HG03457 (cell line): ENCODE data around the gene DPAGT1.
"Not testable (repeated sequence)": the region's sequence is repeated elsewhere in the genome, so short reads cannot be mapped to it uniquely, and the experiment has no call there.

Experiments
- ATAC-seq: cut with Tn5 transposase; IDR thresholded peaks from one replicate; pipeline ENCODE4 v1.9.1; 2021; ENCODE audit warnings: moderate number of reproducible peaks; ENCODE audit not compliant: unreplicated experiment

DPAGT1 gene

DNA sequence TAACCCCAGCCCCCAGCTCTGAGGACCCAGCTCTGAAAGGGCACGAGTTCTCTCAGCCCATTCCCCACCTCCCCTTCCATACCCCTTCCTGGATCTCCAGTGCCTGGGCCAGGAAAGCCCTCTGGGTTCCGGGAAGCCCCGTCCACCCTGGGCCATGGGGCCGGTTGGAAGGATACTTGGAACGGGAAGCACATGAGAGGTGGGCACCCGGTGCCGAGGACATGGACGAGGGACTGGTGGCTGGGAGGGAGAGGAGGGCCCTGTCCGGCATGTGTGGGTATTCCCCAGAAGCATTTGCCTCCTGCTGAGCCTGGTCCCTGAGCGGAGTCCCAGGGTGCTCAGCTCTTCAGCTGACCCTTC is 14.6 kb upstream of the DPAGT1 start:
- ATAC-seq: no peak

DNA sequence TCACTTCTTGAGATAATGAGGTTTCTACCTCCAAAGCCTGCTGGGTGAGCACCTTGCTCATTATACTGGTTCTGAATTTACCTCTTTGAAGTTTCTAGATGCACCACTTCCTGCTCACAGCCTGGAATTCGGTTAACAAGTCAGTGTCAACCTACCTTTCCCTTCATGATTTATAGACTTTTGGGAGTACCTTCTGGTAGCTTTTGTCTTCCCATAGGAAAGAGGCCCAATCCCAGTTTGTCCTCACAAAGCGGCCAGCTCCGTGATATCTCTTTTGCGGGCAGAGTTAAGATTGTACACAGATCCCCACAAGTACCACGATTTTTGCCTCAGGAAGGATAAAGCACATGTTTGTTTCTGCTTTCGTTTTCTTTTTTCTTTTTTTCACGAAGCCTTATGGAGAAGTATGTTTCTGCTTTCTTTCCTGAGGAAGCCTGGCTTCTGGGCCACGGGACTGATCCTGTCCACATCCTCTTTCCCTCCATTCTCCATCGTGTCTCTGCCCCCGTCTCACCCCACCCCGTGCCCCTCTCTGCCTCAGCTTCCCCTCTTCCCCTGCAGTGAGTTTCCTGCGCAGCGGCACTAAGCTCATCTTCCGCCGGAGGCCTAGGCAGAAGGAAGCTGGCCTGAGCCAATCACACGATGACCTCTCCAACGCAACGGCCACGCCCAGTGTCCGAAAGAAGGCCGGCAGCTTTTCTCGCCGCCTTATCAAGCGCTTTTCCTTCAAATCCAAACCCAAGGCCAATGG is 14.0 kb upstream of the DPAGT1 start:
- no peak for ATAC-seq

DNA sequence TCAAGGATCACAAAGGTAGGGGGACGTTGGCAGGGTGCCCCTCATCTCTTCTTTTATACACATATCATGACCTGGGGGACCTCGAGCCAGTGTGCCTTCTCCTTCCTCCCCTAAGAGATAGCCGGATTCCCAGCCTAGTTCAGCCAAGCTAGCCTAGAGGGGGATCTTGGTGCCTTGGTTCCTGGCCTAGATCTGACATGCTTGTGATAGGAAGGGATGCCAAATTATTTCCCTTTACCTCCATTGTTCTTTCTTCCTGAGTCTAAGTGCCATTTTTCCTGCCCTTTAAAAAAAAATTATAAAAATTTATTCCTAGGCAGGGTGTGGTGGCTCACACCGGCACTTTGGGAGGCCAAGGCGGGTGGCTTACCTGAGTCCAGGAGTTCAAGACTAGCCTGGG is 12.7 kb upstream of the DPAGT1 start:
- no peak for ATAC-seq

DNA sequence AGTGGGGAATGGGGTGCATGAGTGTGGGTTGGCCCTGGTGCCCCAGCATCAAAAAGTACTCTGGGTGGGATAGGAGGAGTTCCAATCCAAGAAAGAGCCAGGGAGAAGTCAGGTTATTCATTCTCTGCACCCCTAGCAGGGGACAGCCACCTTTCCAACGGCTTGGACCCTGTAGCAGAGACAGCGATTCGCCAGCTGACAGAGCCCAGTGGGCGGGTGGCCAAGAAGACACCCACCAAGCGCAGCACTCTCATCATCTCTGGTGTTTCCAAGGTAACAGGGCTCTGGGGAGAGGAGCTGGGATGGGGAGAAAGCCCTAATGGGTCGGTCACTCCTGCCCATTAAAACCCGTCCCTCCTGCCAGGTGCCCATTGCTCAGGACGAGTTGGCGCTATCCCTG is 12.1 kb upstream of the DPAGT1 start:
- no peak for ATAC-seq

DNA sequence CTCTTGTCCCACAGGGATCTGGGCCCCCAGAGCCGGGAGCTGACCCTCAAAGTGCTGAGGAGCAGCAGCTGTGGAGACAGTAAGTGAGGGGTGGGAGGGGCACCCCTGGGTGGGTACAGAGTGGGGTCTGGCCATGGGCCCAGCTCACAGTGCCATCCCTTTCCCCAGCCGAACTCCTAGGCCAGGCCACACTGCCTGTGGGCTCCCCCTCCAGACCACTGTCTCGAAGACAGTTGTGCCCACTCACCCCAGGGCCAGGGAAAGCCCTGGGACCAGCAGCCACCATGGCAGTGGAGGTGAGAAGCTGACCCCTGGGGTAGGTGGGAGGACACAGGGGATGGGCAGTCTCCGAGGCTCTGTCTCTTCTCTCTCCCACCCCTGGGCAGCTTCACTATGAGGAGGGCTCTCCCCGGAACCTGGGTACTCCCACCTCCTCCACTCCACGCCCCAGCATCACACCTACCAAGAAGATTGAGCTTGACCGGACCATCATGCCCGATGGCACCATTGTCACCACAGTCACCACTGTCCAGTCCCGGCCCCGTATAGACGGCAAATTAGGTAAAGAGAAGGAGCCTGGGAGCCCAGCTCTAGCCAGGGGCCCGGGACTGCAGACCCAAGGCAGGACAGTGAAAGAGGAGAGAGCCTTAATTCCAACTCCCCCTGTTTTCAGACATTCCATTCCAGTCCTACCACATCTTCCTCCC is 10.8 kb upstream of the DPAGT1 start:
- ATAC-seq: no peak

DNA sequence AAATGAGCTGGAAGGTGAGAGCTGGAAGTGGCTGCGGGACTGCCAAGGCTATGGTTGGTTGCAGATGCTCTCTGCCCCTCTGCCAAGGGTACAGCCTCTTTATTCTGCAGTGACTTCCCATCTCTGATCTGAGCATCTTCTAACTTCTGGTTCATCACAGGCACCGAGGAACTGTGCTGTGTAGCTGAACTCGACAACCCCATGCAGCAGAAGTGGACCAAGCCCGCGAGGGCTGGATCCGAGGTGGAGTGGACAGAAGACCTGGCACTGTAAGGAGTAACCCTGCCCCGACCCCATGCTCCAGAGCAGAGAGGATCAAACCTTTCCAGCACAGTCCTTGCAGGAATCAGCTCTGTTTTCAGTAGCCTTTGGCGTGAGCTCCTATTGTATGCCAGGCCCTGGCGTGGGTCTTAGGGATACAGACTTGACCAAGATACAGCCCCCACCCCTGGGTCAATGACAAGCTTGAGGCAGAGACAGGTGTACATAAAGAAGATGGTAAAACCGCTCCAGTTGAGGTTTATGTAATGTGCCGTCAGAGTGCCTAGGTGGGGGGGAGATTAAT is 9.8 kb upstream of the DPAGT1 start:
- ATAC-seq: no peak

DNA sequence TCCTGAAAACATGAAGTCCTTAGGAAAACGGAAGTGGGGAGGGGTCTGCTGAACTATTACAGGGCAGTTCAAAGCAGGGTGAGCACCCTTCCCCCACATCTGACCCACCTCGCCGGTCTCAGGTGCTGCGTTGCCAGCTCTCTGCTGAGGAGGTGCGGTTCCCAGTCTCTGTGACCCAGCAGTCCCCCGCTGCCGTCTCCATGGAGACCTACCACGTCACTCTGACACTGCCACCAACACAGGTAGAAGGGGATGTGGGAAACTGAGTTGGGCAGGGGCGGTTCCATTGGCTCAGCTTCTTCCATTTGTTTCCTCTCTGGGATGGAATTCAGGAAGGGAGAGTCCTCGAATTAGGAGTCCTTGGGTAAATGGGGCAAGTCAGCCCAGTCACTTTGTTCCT is 8.8 kb upstream of the DPAGT1 start:
- ATAC-seq: no peak

DNA sequence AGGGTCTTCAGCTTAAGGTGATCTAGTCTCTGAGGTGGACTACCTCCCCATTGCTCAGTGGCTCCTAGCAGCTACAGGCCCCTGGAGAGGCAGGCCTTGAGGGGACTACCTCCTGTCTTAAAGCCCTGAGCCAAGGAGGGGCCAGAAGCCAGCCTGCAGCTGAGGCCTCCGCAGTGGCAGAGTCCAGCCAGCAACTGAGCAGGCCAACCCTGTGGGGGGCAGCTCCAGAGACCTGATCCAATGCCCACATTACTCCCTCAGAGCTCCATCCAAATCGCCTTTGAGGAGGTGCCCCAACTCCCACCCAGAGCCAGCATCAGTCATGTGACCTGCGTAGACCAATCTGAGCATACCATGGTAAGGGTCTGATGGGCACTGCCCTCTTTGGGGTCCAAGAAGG is 8.2 kb upstream of the DPAGT1 start:
- no peak for ATAC-seq

DNA sequence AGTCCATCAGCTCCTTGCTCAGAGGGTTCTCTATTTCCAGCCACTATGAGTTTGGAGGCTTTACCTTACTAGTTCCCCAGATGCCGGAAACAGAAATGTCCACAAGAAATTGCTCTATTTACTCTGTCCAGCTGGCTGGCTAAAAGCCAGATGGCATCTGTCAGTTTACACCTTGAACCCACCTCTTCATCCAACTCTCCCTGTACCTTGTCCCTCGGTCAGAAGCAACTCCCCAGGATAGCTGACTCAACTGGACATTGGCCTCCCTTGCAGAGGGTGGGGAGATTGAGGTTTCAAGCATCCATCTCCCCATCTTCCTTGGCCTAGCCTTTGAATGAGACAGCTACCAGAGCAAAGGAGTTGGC is 7.2 kb upstream of the DPAGT1 start:
- no peak for ATAC-seq

DNA sequence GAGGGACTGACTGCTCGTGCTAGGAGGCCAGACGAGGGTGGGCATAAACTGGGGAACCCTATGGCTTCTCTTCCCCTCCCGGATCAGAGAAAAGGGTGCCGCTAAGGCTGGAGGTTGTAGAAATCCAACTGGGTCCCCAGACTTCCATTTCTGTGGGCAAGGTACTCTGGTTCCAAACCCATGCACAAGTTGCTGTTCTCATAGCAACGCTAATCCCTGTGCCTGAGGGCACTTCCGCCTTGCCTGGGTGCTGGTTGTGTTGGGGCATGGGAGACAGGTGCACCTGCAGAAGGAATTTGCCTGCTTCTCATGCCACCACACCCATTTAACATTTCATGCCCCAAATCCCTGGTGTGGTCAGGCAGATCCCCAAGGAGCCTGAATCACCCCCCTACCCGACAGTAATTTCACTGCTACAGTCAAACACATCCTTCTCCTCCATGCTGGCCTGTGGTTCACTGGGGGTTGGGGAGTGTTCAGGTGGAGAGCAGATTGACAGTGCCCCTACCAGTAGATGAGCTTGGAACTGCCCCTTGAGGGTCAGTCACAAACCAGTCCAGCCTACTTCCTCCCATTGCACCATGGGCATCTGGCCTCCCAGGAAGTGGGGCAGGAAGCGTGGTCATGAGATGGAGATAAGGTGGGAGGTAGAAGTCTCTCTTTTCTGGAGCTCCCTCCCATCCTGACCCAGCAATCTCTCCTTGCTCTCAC is 6.6 kb upstream of the DPAGT1 start:
- no peak for ATAC-seq

DNA sequence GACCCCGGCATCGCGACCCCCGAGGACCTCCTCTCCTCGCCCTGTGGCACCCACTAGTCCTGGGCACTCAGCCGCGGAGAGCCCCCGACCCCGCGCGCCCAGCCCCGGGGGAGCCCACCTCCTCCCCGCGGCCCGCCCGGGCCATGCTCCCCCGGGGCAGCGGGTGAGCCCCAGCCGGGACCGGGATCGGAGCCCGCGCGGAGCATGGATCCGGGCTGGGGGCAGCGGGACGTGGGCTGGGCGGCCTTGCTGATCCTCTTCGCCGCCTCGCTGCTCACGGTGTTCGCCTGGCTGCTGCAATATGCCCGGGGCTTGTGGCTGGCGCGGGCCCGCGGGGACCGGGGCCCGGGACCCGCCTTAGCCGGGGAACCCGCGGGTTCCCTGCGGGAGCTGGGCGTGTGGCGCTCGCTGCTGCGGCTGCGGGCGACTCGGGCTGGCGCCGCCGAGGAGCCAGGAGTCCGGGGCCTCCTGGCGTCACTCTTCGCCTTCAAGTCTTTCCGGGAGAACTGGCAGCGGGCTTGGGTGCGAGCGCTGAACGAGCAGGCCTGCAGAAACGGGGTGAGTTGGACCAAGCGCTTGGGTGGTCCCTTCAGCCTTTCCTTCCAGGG is 6.0 kb upstream of the DPAGT1 start:
- ATAC-seq: no peak

DNA sequence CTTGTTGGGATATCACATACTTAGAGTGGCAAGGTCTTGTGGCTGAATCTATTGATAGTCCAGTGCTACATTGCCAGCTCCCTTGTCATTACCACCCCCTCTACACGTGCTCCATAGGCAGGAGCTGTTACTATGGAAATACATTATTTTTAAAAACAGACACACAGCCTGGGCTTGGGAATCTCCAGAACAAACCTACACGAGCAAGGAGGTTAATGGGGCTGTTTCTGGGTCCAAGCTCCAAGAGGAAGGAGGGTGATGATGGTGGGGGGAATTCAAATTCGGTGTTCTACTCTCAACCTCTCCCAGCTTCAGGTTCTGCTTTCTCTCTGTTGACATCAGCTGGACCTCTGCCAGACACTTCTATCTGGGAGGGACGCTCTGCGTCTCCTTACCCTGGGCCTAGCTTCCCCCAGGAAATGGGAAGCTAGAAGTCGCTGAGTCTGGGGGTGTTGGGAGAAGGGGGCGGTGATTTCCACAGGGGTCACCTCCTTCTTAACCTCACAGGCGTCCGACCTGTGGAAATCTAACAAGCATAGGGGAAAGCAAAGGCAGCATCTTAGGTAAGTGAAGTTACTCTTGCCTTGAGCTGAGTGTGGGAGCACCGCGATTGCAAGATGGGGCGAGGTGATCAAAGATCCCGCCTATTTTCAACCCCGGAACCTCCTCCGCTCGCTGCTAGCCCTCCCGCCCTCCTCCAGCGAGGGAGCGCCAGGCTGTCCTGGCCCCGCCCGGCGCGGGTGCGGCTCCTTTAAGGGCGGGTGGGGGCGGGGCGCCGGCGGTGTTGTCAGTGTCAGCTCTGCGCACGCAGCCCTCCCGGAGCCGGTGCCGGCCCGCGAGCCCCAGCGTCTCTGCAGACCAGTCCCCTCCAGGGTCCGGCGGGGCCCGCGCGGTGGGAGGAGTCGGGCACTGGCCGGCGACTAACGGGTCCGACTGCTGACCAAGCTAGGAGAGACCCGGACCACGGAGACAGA is 5.2 kb upstream of the DPAGT1 start, which contains the start of gene C2CD2L:
C2CD2L (plus strand) TSS at position 781 of the 974 bp plus-strand sequence. CDS start 398 bp downstream, outside the sequence.
- no peak for ATAC-seq

DNA sequence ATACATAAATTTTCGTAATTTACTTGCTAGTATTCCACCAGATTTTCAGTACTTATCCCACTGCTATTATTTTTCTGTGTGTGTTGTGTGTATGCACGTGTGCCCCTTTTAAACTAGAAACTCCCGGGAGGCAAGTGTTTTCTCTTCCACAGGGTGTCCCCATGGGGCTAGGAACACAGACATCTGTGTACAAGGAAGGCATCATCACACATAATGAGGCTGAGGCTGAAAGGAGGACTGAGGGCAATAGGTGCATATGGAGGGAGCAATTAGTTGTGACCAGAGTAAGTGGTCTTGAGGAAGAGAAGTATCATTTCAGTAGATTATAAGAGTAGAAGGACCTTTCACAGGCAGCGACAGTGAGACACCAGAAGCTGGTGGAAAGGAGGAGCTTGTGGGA is 2.1 kb upstream of the DPAGT1 start:
- ATAC-seq: no peak

DNA sequence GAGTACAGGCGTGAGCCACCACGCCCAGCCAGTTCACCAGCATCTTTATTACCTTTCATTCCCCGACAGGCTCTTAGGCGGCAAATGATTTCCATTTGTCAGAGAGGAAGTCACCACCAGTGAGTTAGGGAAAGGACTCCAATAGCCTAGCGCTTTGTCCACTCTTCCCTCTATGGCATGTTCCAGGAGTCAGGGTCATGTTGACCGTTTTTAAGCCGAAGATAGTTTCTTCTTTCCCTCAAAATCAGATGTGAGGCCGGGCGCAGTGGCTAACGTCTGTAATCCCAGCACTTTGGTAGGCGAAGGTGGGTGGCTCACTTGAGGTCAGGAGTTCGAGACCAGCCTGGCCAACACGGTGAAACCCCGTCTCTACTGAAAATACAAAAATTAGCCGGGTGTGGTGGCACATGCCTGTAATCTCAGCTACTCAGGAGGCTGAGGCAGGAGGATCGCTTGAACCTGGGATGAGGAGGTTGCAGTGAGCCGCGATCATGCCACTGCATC is 1.6 kb upstream of the DPAGT1 start:
- not testable (repeated sequence) for ATAC-seq

DNA sequence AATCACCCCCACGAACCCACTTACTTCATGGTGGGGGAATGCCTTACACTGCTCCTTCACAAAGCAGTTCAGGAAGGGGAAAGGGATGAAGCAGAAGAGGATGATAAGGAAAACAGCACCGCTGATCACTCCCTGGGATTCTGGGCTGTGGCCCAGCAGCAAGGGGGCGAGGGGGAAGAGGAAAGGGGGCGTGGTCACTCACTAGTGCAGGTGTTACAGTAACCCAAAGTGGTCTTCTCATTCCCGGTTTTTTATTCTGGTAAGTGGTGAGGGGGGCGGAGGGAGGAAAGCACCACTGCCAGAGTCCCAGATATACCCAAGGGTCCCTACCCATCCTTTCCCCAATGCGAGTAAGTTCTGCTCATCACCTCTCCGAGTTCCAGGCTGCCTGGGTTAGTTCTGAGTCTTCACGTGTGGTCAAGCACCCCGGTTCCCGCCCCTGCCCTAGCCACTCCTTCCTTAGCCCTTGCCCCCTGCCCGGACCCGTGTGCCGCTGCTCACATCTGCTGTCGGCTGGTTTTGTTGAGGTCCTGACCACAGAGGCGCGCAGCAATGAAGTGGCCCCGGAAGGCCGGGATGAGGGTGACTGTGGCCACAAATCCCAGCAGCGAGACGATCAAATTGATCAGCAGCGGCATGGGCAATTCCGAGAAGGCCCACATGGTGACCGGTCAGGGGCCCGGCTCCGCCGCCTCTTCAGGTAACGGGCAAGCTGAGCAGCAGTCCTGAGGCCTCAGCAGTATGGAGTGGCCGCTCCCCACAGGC is 477 bp downstream of the DPAGT1 start:
- ATAC-seq: peak; percentile 24

DNA sequence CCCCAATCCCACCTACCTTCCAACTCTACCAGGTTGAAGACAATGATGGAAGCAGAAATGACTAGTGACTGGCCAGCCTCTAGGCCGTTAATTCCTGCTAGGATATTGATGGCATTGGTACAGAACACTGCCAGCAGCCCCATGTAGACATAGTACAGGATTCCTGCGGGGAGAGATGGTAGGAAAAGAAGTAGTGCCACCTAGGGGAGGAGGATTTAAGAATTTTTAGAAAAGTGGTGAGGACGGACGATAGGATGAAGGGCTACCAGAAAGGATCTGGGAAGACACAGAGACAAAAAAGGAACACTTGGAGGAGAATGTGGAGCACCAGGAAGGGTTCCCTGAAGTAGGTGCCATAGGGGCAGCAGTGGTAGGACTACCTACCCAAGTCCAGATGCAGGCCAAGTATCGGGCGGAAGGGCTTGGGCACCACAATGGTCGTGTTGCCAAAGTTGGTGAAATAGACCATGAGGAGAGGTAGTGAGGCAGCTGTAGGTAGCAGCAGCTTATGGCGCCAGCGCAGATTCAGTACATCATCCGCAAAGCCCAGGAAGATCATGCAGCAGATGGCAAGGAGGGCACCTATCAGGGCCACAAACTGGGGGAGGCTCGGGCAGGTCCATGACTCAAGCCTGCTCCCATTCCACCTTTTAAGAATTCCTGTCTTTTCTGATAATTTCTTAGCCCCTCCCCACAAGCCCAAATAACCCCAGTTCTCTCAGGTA is 1.2 kb downstream of the DPAGT1 start:
- no peak for ATAC-seq

DNA sequence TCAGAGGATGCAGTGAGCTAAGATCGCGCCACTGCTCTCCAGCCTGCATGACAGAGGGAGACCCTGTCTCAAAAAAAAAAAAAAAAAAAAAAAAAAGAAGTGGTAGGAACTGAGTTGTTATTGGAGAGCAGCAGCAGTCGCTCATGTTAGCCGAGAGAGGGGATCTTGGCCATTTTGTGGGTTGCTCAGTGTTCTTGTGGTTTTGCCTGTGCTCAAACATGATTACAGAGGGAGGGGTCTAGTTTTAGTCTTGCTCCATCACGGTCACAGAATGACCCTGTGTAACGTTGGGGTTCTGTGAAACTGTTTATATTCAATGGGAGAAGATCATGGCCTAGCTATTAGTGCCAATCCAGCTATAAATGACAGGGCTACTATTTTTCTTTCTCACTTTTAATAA is 1.9 kb downstream of the DPAGT1 start:
- no peak for ATAC-seq

DNA sequence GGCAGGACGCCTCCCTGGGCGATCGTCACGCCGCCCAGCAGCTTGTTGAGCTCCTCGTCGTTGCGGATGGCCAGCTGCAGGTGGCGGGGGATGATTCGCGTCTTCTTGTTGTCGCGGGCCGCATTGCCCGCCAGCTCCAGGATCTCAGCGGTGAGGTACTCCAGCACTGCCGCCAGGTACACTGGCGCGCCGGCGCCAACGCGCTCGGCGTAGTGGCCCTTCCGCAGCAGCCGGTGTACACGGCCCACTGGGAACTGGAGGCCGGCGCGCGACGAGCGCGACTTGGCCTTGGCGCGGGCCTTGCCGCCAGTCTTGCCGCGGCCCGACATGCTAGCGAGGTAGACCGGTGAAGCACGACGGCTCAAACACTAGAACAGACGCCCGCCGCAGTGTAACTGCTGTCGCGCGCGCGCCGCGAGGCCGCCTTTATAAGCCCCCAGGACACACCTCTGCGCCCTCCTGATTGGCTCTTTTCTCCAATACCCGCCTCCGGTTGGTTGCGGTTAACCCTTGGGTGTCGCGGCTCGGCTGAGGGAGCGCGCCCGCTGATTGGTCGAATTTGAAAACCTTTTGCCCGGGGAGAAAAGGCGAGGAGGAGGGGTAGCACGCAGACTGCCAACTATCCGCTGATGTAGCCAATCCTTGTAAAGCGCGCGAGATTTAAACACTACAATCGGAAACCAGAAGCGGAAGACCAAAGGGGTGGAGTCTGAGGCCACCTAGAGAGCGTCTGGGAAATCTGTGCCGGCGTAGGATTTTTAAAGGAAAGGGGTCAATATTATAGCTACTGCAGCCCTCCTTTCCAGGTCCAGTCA is 6.4 kb downstream of the DPAGT1 start:
- peak; percentile 68 for ATAC-seq
